Measurements from ENCODE around the gene HCFC2.

The HCFC2 gene

DNA sequence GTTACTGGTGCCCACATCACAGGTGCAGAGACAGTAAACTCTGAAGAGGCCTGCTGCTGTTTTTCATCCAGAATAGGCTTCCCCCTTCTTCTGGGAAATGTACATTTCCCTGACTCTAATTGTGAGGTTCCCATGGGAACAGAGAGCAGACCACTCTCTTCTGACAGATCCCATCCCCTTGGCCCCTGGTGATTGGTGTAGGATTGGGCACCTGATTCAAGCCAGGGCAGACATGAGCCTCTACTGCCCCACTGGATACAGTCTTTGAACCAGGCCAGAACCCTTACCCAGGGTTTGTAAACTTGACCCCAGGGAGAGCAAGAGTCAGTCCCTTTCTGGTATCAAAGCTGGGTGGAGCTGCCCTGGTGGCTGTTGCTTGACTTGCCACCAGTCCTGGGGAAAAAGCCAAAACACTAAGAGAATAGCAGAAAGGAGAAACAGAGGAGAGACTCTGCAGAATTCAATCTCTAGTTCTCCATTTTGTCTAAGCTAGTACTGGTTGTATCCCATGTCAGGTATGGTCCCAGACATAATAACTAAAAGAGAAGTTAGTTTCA is 88.4 kb downstream of the HCFC2 start:
- DNase-seq: no peak

DNA sequence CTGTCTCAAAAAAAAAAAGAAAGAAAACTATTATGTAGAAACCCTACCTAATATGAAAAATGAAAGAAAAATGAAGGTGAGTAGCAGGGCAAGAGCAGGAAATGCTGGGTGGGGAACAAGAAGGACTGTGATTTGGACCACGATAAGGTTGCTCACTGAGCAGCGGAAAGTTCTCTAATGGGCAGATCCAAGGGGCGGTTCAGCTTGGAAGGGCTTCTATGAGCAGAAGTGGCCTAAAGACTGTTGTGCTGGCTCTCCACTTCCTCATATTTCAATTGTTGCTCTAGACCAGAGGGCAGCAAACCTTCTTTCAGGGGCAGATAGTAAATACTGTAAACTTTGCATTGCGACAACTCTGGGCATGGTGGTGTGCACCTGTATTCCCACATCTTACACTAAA is 90.0 kb downstream of the HCFC2 start:
- DNase-seq: no peak

DNA sequence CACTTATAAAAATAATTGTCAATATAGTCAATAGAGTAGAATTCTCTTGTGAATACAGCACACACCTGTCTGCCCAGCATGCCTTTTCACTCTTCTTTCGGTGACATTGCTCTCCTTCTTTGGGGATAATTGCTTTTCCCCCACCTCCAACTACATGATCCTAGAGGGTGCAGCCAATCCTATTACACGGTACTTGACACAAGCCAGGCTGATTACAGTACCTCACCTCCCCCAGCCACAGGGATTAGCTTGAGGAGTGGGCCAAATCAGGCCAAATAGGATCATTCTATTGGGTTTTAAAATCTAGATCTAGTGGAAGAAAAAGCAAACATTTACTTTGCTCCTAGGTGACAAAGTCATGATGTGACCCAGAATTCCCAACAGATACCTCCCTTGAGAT is 90.5 kb downstream of the HCFC2 start:
- no peak for DNase-seq
